BLaER1 treated with 17β-estradiol and CSF1 and Interleukin-3, amounts not matched to agents 10 nM and 100 nM (cell line): Measurements from ENCODE around the gene CPN1.
"Not testable (repeated sequence)": the region's sequence is repeated elsewhere in the genome, so short reads cannot be mapped to it uniquely, and the experiment has no call there.

Source experiments
- H3K27ac ChIP-seq, 11 experiments: shearing (Covaris generic); formaldehyde crosslinking; 2 replicates each; pipeline ENCODE4 v1.8.1; 2022
- H3K27me3 ChIP-seq, 11 experiments: shearing (Covaris generic); formaldehyde crosslinking; 2 replicates each; pipeline ENCODE4 v1.8.1; 2022
- H3K36me3 ChIP-seq, 11 experiments: shearing (Covaris generic); formaldehyde crosslinking; 2 replicates each; pipeline ENCODE4 v1.8.1; 2022
- H3K4me1 ChIP-seq, 10 experiments: shearing (Covaris generic); formaldehyde crosslinking; 2 replicates each; pipeline ENCODE4 v1.8.1; 2022
- H3K4me2 ChIP-seq, 11 experiments: shearing (Covaris generic); formaldehyde crosslinking; 2 replicates each; pipeline ENCODE4 v1.8.1; 2022
- H3K4me3 ChIP-seq, 10 experiments: shearing (Covaris generic); formaldehyde crosslinking; 2 replicates each; pipeline ENCODE4 v1.8.1; 2022
- H3K9ac ChIP-seq, 11 experiments: shearing (Covaris generic); formaldehyde crosslinking; 2 replicates each; pipeline ENCODE4 v1.8.1; 2022
- H3K9me3 ChIP-seq, 11 experiments: shearing (Covaris generic); formaldehyde crosslinking; replicated peaks in 1 of 11; 2 replicates each; pipeline ENCODE4 v1.8.1; 2022
- H4K20me1 ChIP-seq, 11 experiments: shearing (Covaris generic); formaldehyde crosslinking; 2 replicates each; pipeline ENCODE4 v1.8.1; 2022
- Cebpa-rat ChIP-seq, 11 experiments: shearing (Covaris generic); IDR thresholded peaks; 2 replicates each; pipeline ENCODE4 v1.8.1; 2022

CPN1 gene

GRCh38 chr10:100114976-100115770, 33.5 kb upstream of the CPN1 start:
- no peak for TF ChIP-seq Cebpa-rat (IDR thresholded peaks at IDR 0.05)
- no peaks in the 10 kb centered on the region for H3K9me3 ChIP-seq
- H4K20me1 ChIP-seq: no peaks in the 10 kb centered on the region
- H3K36me3 ChIP-seq: no peaks in the 10 kb centered on the region
- H3K4me1 ChIP-seq: peaks cover 0 to 7% (median 0%) of the 10 kb centered on the region in 10 experiments; a peak in 4 of 20 replicates
- H3K4me2 ChIP-seq: no peak overlapping the region
- H3K4me3 ChIP-seq: no peak overlapping the region
- H3K27me3 ChIP-seq: no peaks in the 10 kb centered on the region
- no peak overlapping the region for H3K27ac ChIP-seq
- no peak overlapping the region for H3K9ac ChIP-seq

- no peak for TF ChIP-seq Cebpa-rat (IDR thresholded peaks at IDR 0.05)
- peaks cover 0 to 7% (median 0%) of the 10 kb centered on the region in 10 experiments; a peak in 4 of 20 replicates for H3K4me1 ChIP-seq
- H3K27ac ChIP-seq: no peak overlapping the region
- H3K4me3 ChIP-seq: no peak overlapping the region
- H4K20me1 ChIP-seq: no peaks in the 10 kb centered on the region
- H3K4me2 ChIP-seq: no peak overlapping the region
- no peak overlapping the region for H3K9ac ChIP-seq
- no peaks in the 10 kb centered on the region for H3K27me3 ChIP-seq
- H3K36me3 ChIP-seq: no peaks in the 10 kb centered on the region
- no peaks in the 10 kb centered on the region for H3K9me3 ChIP-seq
Observed at GRCh38 chr10:100114460-100114859, 32.8 kb upstream of the CPN1 start.

- Histone ChIP-seq H3K36me3 (no peaks in the 10 kb centered on the region), H3K4me1 (peaks cover 0 to 7% (median 0%) of the 10 kb centered on the region in 10 experiments; a peak in 4 of 20 replicates), H3K4me2 (no peak overlapping the region), H3K27ac (no peak overlapping the region), H3K4me3 (no peak overlapping the region), H3K27me3 (no peaks in the 10 kb centered on the region), H4K20me1 (no peaks in the 10 kb centered on the region), H3K9ac (no peak overlapping the region), H3K9me3 (peaks cover 0 to 7% (median 5%) of the 10 kb centered on the region in 11 experiments; a peak in 14 of 22 replicates)
- TF ChIP-seq Cebpa-rat (IDR thresholded peaks at IDR 0.05): no peak
Observed at GRCh38 chr10:100109670-100110069, 28.0 kb upstream of the CPN1 start.

- Histone ChIP-seq H3K4me1 (no peaks in the 10 kb centered on the region), H3K27me3 (no peaks in the 10 kb centered on the region), H3K9ac (no peak overlapping the region), H3K4me2 (no peak overlapping the region), H3K36me3 (no peaks in the 10 kb centered on the region), H3K4me3 (no peak overlapping the region), H3K27ac (no peak overlapping the region), H4K20me1 (no peaks in the 10 kb centered on the region), H3K9me3 (peaks cover 14 to 27% (median 21%) of the 10 kb centered on the region in 11 experiments; a peak in 21 of 22 replicates)
- TF ChIP-seq Cebpa-rat (IDR thresholded peaks at IDR 0.05): no peak
Observed at GRCh38 chr10:100106865-100107264, 25.2 kb upstream of the CPN1 start.

GRCh38 chr10:100104300-100104699, 22.6 kb upstream of the CPN1 start:
- H3K36me3 ChIP-seq: no peaks in the 10 kb centered on the region
- no peak overlapping the region for H3K27ac ChIP-seq
- no peaks in the 10 kb centered on the region for H4K20me1 ChIP-seq
- peaks cover 14 to 27% (median 21%) of the 10 kb centered on the region in 11 experiments; a peak in 21 of 22 replicates for H3K9me3 ChIP-seq
- no peak overlapping the region for H3K4me2 ChIP-seq
- H3K4me1 ChIP-seq: peaks cover 0 to 6% (median 0%) of the 10 kb centered on the region in 10 experiments; a peak in 1 of 20 replicates
- H3K27me3 ChIP-seq: no peaks in the 10 kb centered on the region
- no peak for TF ChIP-seq Cebpa-rat (IDR thresholded peaks at IDR 0.05)
- no peak overlapping the region for H3K4me3 ChIP-seq
- no peak overlapping the region for H3K9ac ChIP-seq

- no peak for TF ChIP-seq Cebpa-rat (IDR thresholded peaks at IDR 0.05)
- Histone ChIP-seq H3K4me2 (no peak overlapping the region), H3K4me3 (no peak overlapping the region), H3K27ac (no peak overlapping the region), H3K36me3 (no peaks in the 10 kb centered on the region), H4K20me1 (no peaks in the 10 kb centered on the region), H3K9me3 (peaks cover 14 to 27% (median 22%) of the 10 kb centered on the region in 11 experiments; a peak in 21 of 22 replicates), H3K27me3 (no peaks in the 10 kb centered on the region), H3K4me1 (peaks cover 0 to 6% (median 0%) of the 10 kb centered on the region in 10 experiments; a peak in 1 of 20 replicates), H3K9ac (no peak overlapping the region)
Observed at GRCh38 chr10:100103581-100103980, 21.9 kb upstream of the CPN1 start.

GRCh38 chr10:100101192-100102076, 19.8 kb upstream of the CPN1 start:
- no peak overlapping the region for H3K4me2 ChIP-seq
- H3K9me3 ChIP-seq: peaks cover 14 to 28% (median 24%) of the 10 kb centered on the region in 11 experiments; a peak in 21 of 22 replicates
- H3K36me3 ChIP-seq: no peaks in the 10 kb centered on the region
- no peak overlapping the region for H3K4me3 ChIP-seq
- no peaks in the 10 kb centered on the region for H3K27me3 ChIP-seq
- no peak for TF ChIP-seq Cebpa-rat (IDR thresholded peaks at IDR 0.05)
- no peak overlapping the region for H3K9ac ChIP-seq
- no peak overlapping the region for H3K27ac ChIP-seq
- no peaks in the 10 kb centered on the region for H4K20me1 ChIP-seq
- H3K4me1 ChIP-seq: peaks cover 0 to 6% (median 0%) of the 10 kb centered on the region in 10 experiments; a peak in 1 of 20 replicates

- H4K20me1 ChIP-seq: no peaks in the 10 kb centered on the region
Observed at GRCh38 chr10:100100651-100101184, 19.0 kb upstream of the CPN1 start.

GRCh38 chr10:100089241-100089640, 7.6 kb upstream of the CPN1 start:
- Histone ChIP-seq H3K27ac (no peak overlapping the region), H4K20me1 (no peaks in the 10 kb centered on the region), H3K9me3 (peaks cover 0 to 10% (median 3%) of the 10 kb centered on the region in 11 experiments; a peak in 3 of 22 replicates), H3K4me3 (no peak overlapping the region), H3K27me3 (no peaks in the 10 kb centered on the region), H3K9ac (no peak overlapping the region), H3K36me3 (no peaks in the 10 kb centered on the region), H3K4me1 (no peaks in the 10 kb centered on the region), H3K4me2 (no peak overlapping the region)
- TF ChIP-seq Cebpa-rat (IDR thresholded peaks at IDR 0.05): no peak

More at GRCh38 chr10:100100651-100101184, 19.0 kb upstream of the CPN1 start:
- peaks cover 14 to 32% (median 24%) of the 10 kb centered on the region in 11 experiments; a peak in 21 of 22 replicates for H3K9me3 ChIP-seq
- peak overlapping the region in 1 of 11 experiments; percentile 24; a peak in 1 of 22 replicates for H3K4me2 ChIP-seq
- H3K4me3 ChIP-seq: no peak overlapping the region
- no peak overlapping the region for H3K27ac ChIP-seq
- H3K36me3 ChIP-seq: no peaks in the 10 kb centered on the region
- no peak for TF ChIP-seq Cebpa-rat (IDR thresholded peaks at IDR 0.05)
- H3K4me1 ChIP-seq: peaks cover 0 to 6% (median 0%) of the 10 kb centered on the region in 10 experiments; a peak in 1 of 20 replicates
- H3K9ac ChIP-seq: no peak overlapping the region
- H3K27me3 ChIP-seq: no peaks in the 10 kb centered on the region

GRCh38 chr10:100086708-100087107, 5.0 kb upstream of the CPN1 start:
- not testable (repeated sequence) for H3K4me2 ChIP-seq, H3K27ac ChIP-seq, H3K4me3 ChIP-seq, H4K20me1 ChIP-seq, H3K27me3 ChIP-seq, H3K9me3 ChIP-seq, H3K9ac ChIP-seq, H3K4me1 ChIP-seq, H3K36me3 ChIP-seq
